SK-N-SH treated with all-trans-retinoic acid at 6 μM for 48 hours (cell line): Measurements from ENCODE around the gene USH2A.

Experiments
- ATAC-seq: fragments of 200-7000 bp; cut with Tn5 transposase; 3 replicates; pipeline ENCODE4 v1.9.1; 2020; ENCODE audit warnings: mild to moderate bottlenecking, moderate library complexity
- ARNTL ChIP-seq: fragments of 450-650 bp; formaldehyde crosslinking; IDR thresholded peaks from 2 replicates; pipeline ENCODE4 v1.5.0; 2020; ENCODE audit warnings: low read depth, mild to moderate bottlenecking, moderate library complexity, borderline replicate concordance
- CREB5 ChIP-seq: fragments of 250-450 bp; sonication (Bioruptor Pico); IDR thresholded peaks from 2 replicates; pipeline ENCODE4 v1.5.1; 2020; ENCODE audit warnings: low read depth, mild to moderate bottlenecking, moderate library complexity
- CSDC2 ChIP-seq: fragments of 250-450 bp; sonication (Bioruptor Pico); IDR thresholded peaks from 2 replicates; pipeline ENCODE4 v1.5.0; 2020; ENCODE audit warnings: mild to moderate bottlenecking, moderate library complexity
- CSRNP3 ChIP-seq: fragments of 250-450 bp; sonication (Bioruptor Pico); IDR thresholded peaks from 2 replicates; pipeline ENCODE4 v1.5.1; 2021; ENCODE audit warnings: mild to moderate bottlenecking, moderate library complexity
- ESRRG ChIP-seq: fragments of 250-450 bp; sonication (Bioruptor Pico); IDR thresholded peaks from 2 replicates; pipeline ENCODE4 v1.6.1; 2021; ENCODE audit warnings: mild to moderate bottlenecking
- GLIS3 ChIP-seq: fragments of 250-450 bp; sonication (Bioruptor Pico); IDR thresholded peaks from 2 replicates; pipeline ENCODE4 v1.5.0; 2020; ENCODE audit warnings: mild to moderate bottlenecking, moderate library complexity
- ISL1 ChIP-seq: fragments of 250-450 bp; sonication (Bioruptor Pico); IDR thresholded peaks from 2 replicates; pipeline ENCODE4 v2.1.2; 2022; ENCODE audit warnings: mild to moderate bottlenecking, moderate library complexity
- PATZ1 ChIP-seq: fragments of 250-450 bp; sonication (Bioruptor Pico); IDR thresholded peaks from 2 replicates; pipeline ENCODE4 v1.8.0; 2020; ENCODE audit warnings: mild to moderate bottlenecking, moderate library complexity, borderline replicate concordance
- POU6F1 ChIP-seq: fragments of 250-450 bp; sonication (Bioruptor Pico); IDR thresholded peaks from 2 replicates; pipeline ENCODE4 v1.8.0; 2021; ENCODE audit warnings: low read depth, mild to moderate bottlenecking, moderate library complexity, borderline replicate concordance
- PPARA ChIP-seq: fragments of 250-450 bp; sonication (Bioruptor Pico); IDR thresholded peaks from 2 replicates; pipeline ENCODE4 v1.5.0; 2020; ENCODE audit warnings: mild to moderate bottlenecking, borderline replicate concordance
- RARB ChIP-seq: fragments of 250-450 bp; sonication (Bioruptor Pico); IDR thresholded peaks from 2 replicates; pipeline ENCODE4 v1.8.0; 2021; ENCODE audit warnings: mild to moderate bottlenecking, moderate library complexity
- SNAI2 ChIP-seq: fragments of 250-450 bp; sonication (Bioruptor Pico); IDR thresholded peaks from 2 replicates; pipeline ENCODE4 v1.5.0; 2020; ENCODE audit warnings: mild to moderate bottlenecking, moderate library complexity
- TOX ChIP-seq: fragments of 250-450 bp; sonication (Bioruptor Pico); IDR thresholded peaks from 2 replicates; pipeline ENCODE4 v1.8.0; 2021; ENCODE audit warnings: mild to moderate bottlenecking, moderate library complexity, borderline replicate concordance
- TSHZ2 ChIP-seq: fragments of 250-450 bp; sonication (Bioruptor Pico); IDR thresholded peaks from 2 replicates; pipeline ENCODE4 v1.5.0; 2020; ENCODE audit warnings: mild to moderate bottlenecking, moderate library complexity
- ZFP30 ChIP-seq: fragments of 450-650 bp; formaldehyde crosslinking; IDR thresholded peaks from 2 replicates; pipeline ENCODE4 v1.5.0; 2022; ENCODE audit warnings: mild to moderate bottlenecking, moderate library complexity
- ZNF70 ChIP-seq: fragments of 450-650 bp; formaldehyde crosslinking; IDR thresholded peaks from 2 replicates; pipeline ENCODE4 v1.5.0; 2020; ENCODE audit warnings: mild to moderate bottlenecking, moderate library complexity
- ZNF8 ChIP-seq: fragments of 450-650 bp; formaldehyde crosslinking; IDR thresholded peaks from 2 replicates; pipeline ENCODE4 v1.5.0; 2020; ENCODE audit warnings: mild to moderate bottlenecking, moderate library complexity

Gene USH2A

GRCh38 chr1:215643592-215644321 is 779.5 kb downstream of the USH2A start:
- TF ChIP-seq CREB5 (CRISPR knock-in tag) (no peak), ZFP30 (CRISPR knock-in tag) (no peak), TOX (no peak), CSDC2 (CRISPR knock-in tag) (no peak), RARB (CRISPR knock-in tag) (no peak), SNAI2 (CRISPR knock-in tag) (no peak), ZNF70 (CRISPR knock-in tag) (no peak), PPARA (CRISPR knock-in tag) (no peak), CSRNP3 (CRISPR knock-in tag) (no peak), TSHZ2 (CRISPR knock-in tag) (no peak), ISL1 (CRISPR knock-in tag) (no peak), ZNF8 (no peak), GLIS3 (CRISPR knock-in tag) (no peak), POU6F1 (CRISPR knock-in tag) (no peak), PATZ1 (CRISPR knock-in tag) (no peak)

GRCh38 chr1:215640429-215641148 is 782.7 kb downstream of the USH2A start:
- no peak for TF ChIP-seq TOX
- TF ChIP-seq CSDC2 (CRISPR knock-in tag), result no peak
- TF ChIP-seq ARNTL (CRISPR knock-in tag), result no peak
- no peak for TF ChIP-seq RARB (CRISPR knock-in tag)
- no peak for TF ChIP-seq CSRNP3 (CRISPR knock-in tag)
- TF ChIP-seq ESRRG, result no peak
- TF ChIP-seq PPARA (CRISPR knock-in tag), result no peak
- no peak for ATAC-seq

More at GRCh38 chr1:215643592-215644321, 779.5 kb downstream of the USH2A start:
- ATAC-seq, result no peak
